Erythroblast (primary cell): ENCODE results near the gene TPM2.

Source experiments
- GATA1 ChIP-seq: IDR thresholded peaks from 2 replicates; pipeline ENCODE4 v1.6.1; 2011; ENCODE audit warnings: low read depth, mild to moderate bottlenecking, control low read depth, low read length, moderate library complexity
- POLR2A ChIP-seq: IDR thresholded peaks from 2 replicates; pipeline ENCODE4 v1.6.1; 2011; ENCODE audit warnings: mild to moderate bottlenecking, low read length

DNA sequence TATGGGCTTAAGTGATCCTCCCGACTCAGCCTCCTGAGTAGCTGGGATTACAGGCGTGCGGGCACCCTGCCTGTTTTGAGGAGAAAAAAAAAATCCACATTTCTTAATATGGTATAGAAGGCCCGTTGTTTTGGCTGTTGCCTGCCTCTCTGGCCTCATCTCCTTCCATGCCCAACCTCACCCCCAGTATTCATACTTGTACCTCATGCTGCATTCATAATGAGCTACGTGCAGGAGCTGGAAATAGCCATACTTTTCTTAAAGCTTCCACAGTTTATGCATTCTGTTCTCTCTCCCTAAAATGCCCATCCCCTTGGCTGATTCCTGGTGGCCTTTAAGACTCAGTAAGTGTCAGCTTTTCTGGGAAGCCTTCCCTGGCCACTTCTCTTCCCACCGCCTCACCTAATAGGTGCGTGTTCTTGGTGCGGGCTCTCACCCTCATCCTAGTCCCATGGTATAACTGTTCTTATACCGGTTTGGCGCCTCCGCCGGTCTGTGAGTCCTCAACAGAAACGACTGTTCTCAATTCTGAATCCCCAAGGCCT, 2.1 kb upstream of the TPM2 start:
- TF ChIP-seq POLR2A (no peak), GATA1 (no peak)
